SK-N-SH treated with all-trans-retinoic acid at 6 μM for 48 hours (cell line): ENCODE data around the gene XPO6.

Experiments used
- ATAC-seq: fragments of 200-7000 bp; cut with Tn5 transposase; 3 replicates; pipeline ENCODE4 v1.9.1; 2020; ENCODE audit warnings: mild to moderate bottlenecking, moderate library complexity
- ARNTL ChIP-seq: fragments of 450-650 bp; formaldehyde crosslinking; IDR thresholded peaks from 2 replicates; pipeline ENCODE4 v1.5.0; 2020; ENCODE audit warnings: low read depth, mild to moderate bottlenecking, moderate library complexity, borderline replicate concordance
- BACH2 ChIP-seq: fragments of 250-450 bp; sonication (Bioruptor Pico); IDR thresholded peaks from 2 replicates; pipeline ENCODE4 v1.9.0; 2021; ENCODE audit warnings: mild to moderate bottlenecking, borderline replicate concordance
- CSDC2 ChIP-seq: fragments of 250-450 bp; sonication (Bioruptor Pico); IDR thresholded peaks from 2 replicates; pipeline ENCODE4 v1.5.0; 2020; ENCODE audit warnings: mild to moderate bottlenecking, moderate library complexity
- ESRRG ChIP-seq: fragments of 250-450 bp; sonication (Bioruptor Pico); IDR thresholded peaks from 2 replicates; pipeline ENCODE4 v1.6.1; 2021; ENCODE audit warnings: mild to moderate bottlenecking
- GLIS3 ChIP-seq: fragments of 250-450 bp; sonication (Bioruptor Pico); IDR thresholded peaks from 2 replicates; pipeline ENCODE4 v1.5.0; 2020; ENCODE audit warnings: mild to moderate bottlenecking, moderate library complexity
- ISL1 ChIP-seq: fragments of 250-450 bp; sonication (Bioruptor Pico); IDR thresholded peaks from 2 replicates; pipeline ENCODE4 v2.1.2; 2022; ENCODE audit warnings: mild to moderate bottlenecking, moderate library complexity
- OSR1 ChIP-seq: fragments of 250-450 bp; sonication (Bioruptor Pico); IDR thresholded peaks from 2 replicates; pipeline ENCODE4 v1.8.0; 2022; ENCODE audit warnings: moderate library complexity, mild to moderate bottlenecking, inconsistent platforms
- PPARA ChIP-seq: fragments of 250-450 bp; sonication (Bioruptor Pico); IDR thresholded peaks from 2 replicates; pipeline ENCODE4 v1.5.0; 2020; ENCODE audit warnings: mild to moderate bottlenecking, borderline replicate concordance
- RARB ChIP-seq: fragments of 250-450 bp; sonication (Bioruptor Pico); IDR thresholded peaks from 2 replicates; pipeline ENCODE4 v1.8.0; 2021; ENCODE audit warnings: mild to moderate bottlenecking, moderate library complexity
- TCF4 ChIP-seq: fragments of 250-450 bp; sonication (Bioruptor Pico); IDR thresholded peaks from 2 replicates; pipeline ENCODE4 v1.8.0; 2021; ENCODE audit warnings: mild to moderate bottlenecking, moderate library complexity, borderline replicate concordance
- TOX ChIP-seq: fragments of 250-450 bp; sonication (Bioruptor Pico); IDR thresholded peaks from 2 replicates; pipeline ENCODE4 v1.8.0; 2021; ENCODE audit warnings: mild to moderate bottlenecking, moderate library complexity, borderline replicate concordance
- ZC3H10 ChIP-seq: fragments of 250-450 bp; sonication (Bioruptor Pico); IDR thresholded peaks from 2 replicates; pipeline ENCODE4 v1.5.1; 2021; ENCODE audit warnings: mild to moderate bottlenecking, moderate library complexity
- ZFP3 ChIP-seq: fragments of 250-450 bp; sonication (Bioruptor Pico); IDR thresholded peaks from 2 replicates; pipeline ENCODE4 v1.5.0; 2020; ENCODE audit warnings: mild to moderate bottlenecking, moderate library complexity
- ZFP30 ChIP-seq: fragments of 450-650 bp; formaldehyde crosslinking; IDR thresholded peaks from 2 replicates; pipeline ENCODE4 v1.5.0; 2022; ENCODE audit warnings: mild to moderate bottlenecking, moderate library complexity
- ZNF565 ChIP-seq: fragments of 450-650 bp; formaldehyde crosslinking; conservative IDR thresholded peaks from 2 replicates; pipeline ENCODE4 v1.5.0; 2020; ENCODE audit warnings: low read depth, mild to moderate bottlenecking, moderate library complexity
- TF ChIP-seq, protein P1 (sequence below): fragments of 250-450 bp; sonication (Bioruptor Pico); IDR thresholded peaks from 2 replicates; pipeline ENCODE4 v1.5.1; 2021; ENCODE audit warnings: mild to moderate bottlenecking, moderate library complexity
- TF ChIP-seq, protein P2 (sequence below): fragments of 250-450 bp; sonication (Bioruptor Pico); IDR thresholded peaks from 2 replicates; pipeline ENCODE4 v1.8.0; 2021; ENCODE audit warnings: low read depth, mild to moderate bottlenecking, moderate library complexity, borderline replicate concordance
- TF ChIP-seq, protein P3 (sequence below): fragments of 250-450 bp; sonication (Bioruptor Pico); IDR thresholded peaks from 2 replicates; pipeline ENCODE4 v1.5.0; 2020; ENCODE audit warnings: mild to moderate bottlenecking, moderate library complexity
- TF ChIP-seq, protein P4 (sequence below): fragments of 250-450 bp; sonication (Bioruptor Pico); IDR thresholded peaks from 2 replicates; pipeline ENCODE4 v1.8.0; 2020; ENCODE audit warnings: mild to moderate bottlenecking, moderate library complexity, borderline replicate concordance
- TF ChIP-seq, protein P5 (sequence below): fragments of 250-450 bp; sonication (Bioruptor Pico); IDR thresholded peaks from 2 replicates; pipeline ENCODE4 v1.5.1; 2020; ENCODE audit warnings: low read depth, mild to moderate bottlenecking, moderate library complexity

Gene XPO6

DNA sequence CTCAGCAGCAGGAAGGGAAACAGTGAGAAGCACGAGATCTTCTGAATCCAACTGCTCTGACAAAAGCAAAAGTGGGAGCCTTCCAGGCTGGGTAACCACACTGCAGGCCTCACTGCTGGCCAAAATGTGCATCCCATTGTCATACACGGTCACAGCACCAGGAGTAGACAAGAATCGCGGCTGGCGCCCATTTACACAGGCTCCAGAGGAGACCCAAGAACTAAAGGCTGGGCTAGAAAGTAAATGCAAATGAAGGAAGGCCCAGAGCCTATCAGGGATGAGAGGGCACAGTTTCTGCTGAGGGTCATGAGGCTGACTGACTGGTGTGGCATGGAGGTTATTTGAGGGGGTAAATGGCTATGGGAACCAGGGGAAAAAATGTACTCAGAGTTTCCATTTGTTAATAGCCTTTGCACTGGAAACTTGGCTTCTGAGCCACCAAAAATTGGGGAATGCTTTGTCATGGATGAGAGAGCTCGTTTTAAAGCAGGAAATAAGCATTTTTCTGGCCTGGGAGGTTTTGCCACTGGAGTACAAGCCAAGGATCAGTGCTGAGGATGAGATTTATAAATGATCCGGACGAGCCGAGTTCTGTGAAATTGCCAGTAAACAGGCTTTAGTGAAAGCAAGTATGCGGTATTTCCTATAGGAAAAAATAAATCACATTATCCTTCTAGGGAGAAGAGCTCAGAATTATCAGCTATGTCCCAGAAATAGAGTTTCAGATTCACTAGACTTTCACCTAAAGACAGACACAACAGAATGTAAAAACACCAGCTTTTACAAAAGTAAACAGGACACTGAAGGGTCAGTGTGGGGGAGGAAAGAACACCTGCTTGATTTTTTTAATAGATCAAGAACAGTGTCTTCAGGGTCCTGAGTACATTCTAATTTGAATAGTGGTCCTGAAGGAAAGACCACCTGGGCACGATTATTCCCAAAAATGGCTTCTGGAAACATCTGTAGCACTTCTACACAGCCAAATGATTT is 81.4 kb downstream of the XPO6 start:
- TF ChIP-seq, protein P1, sequence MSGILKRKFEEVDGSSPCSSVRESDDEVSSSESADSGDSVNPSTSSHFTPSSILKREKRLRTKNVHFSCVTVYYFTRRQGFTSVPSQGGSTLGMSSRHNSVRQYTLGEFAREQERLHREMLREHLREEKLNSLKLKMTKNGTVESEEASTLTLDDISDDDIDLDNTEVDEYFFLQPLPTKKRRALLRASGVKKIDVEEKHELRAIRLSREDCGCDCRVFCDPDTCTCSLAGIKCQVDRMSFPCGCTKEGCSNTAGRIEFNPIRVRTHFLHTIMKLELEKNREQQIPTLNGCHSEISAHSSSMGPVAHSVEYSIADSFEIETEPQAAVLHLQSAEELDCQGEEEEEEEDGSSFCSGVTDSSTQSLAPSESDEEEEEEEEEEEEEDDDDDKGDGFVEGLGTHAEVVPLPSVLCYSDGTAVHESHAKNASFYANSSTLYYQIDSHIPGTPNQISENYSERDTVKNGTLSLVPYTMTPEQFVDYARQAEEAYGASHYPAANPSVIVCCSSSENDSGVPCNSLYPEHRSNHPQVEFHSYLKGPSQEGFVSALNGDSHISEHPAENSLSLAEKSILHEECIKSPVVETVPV: no peak
- TF ChIP-seq, protein P2, sequence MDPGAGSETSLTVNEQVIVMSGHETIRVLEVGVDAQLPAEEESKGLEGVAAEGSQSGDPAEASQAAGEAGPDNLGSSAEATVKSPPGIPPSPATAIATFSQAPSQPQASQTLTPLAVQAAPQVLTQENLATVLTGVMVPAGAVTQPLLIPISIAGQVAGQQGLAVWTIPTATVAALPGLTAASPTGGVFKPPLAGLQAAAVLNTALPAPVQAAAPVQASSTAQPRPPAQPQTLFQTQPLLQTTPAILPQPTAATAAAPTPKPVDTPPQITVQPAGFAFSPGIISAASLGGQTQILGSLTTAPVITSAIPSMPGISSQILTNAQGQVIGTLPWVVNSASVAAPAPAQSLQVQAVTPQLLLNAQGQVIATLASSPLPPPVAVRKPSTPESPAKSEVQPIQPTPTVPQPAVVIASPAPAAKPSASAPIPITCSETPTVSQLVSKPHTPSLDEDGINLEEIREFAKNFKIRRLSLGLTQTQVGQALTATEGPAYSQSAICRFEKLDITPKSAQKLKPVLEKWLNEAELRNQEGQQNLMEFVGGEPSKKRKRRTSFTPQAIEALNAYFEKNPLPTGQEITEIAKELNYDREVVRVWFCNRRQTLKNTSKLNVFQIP (CRISPR knock-in tag): no peak
- TF ChIP-seq, protein P3, sequence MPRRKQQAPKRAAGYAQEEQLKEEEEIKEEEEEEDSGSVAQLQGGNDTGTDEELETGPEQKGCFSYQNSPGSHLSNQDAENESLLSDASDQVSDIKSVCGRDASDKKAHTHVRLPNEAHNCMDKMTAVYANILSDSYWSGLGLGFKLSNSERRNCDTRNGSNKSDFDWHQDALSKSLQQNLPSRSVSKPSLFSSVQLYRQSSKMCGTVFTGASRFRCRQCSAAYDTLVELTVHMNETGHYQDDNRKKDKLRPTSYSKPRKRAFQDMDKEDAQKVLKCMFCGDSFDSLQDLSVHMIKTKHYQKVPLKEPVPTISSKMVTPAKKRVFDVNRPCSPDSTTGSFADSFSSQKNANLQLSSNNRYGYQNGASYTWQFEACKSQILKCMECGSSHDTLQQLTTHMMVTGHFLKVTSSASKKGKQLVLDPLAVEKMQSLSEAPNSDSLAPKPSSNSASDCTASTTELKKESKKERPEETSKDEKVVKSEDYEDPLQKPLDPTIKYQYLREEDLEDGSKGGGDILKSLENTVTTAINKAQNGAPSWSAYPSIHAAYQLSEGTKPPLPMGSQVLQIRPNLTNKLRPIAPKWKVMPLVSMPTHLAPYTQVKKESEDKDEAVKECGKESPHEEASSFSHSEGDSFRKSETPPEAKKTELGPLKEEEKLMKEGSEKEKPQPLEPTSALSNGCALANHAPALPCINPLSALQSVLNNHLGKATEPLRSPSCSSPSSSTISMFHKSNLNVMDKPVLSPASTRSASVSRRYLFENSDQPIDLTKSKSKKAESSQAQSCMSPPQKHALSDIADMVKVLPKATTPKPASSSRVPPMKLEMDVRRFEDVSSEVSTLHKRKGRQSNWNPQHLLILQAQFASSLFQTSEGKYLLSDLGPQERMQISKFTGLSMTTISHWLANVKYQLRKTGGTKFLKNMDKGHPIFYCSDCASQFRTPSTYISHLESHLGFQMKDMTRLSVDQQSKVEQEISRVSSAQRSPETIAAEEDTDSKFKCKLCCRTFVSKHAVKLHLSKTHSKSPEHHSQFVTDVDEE: no peak
- no peak for TF ChIP-seq PPARA
- TF ChIP-seq TCF4 (CRISPR knock-in tag): no peak
- no peak for TF ChIP-seq CSDC2
- TF ChIP-seq ZFP30 (CRISPR knock-in tag): no peak
- no peak for TF ChIP-seq GLIS3
- no peak for TF ChIP-seq ZC3H10
- TF ChIP-seq ZNF565: no peak
- TF ChIP-seq, protein P4, sequence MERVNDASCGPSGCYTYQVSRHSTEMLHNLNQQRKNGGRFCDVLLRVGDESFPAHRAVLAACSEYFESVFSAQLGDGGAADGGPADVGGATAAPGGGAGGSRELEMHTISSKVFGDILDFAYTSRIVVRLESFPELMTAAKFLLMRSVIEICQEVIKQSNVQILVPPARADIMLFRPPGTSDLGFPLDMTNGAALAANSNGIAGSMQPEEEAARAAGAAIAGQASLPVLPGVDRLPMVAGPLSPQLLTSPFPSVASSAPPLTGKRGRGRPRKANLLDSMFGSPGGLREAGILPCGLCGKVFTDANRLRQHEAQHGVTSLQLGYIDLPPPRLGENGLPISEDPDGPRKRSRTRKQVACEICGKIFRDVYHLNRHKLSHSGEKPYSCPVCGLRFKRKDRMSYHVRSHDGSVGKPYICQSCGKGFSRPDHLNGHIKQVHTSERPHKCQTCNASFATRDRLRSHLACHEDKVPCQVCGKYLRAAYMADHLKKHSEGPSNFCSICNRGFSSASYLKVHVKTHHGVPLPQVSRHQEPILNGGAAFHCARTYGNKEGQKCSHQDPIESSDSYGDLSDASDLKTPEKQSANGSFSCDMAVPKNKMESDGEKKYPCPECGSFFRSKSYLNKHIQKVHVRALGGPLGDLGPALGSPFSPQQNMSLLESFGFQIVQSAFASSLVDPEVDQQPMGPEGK: no peak
- TF ChIP-seq ZFP3 (CRISPR knock-in tag): no peak
- no peak for TF ChIP-seq ESRRG (CRISPR knock-in tag)
- no peak for TF ChIP-seq ARNTL
- no peak for TF ChIP-seq OSR1
- no peak for TF ChIP-seq BACH2 (CRISPR knock-in tag)
- no peak for TF ChIP-seq TOX (CRISPR knock-in tag)
- ATAC-seq: no peak

DNA sequence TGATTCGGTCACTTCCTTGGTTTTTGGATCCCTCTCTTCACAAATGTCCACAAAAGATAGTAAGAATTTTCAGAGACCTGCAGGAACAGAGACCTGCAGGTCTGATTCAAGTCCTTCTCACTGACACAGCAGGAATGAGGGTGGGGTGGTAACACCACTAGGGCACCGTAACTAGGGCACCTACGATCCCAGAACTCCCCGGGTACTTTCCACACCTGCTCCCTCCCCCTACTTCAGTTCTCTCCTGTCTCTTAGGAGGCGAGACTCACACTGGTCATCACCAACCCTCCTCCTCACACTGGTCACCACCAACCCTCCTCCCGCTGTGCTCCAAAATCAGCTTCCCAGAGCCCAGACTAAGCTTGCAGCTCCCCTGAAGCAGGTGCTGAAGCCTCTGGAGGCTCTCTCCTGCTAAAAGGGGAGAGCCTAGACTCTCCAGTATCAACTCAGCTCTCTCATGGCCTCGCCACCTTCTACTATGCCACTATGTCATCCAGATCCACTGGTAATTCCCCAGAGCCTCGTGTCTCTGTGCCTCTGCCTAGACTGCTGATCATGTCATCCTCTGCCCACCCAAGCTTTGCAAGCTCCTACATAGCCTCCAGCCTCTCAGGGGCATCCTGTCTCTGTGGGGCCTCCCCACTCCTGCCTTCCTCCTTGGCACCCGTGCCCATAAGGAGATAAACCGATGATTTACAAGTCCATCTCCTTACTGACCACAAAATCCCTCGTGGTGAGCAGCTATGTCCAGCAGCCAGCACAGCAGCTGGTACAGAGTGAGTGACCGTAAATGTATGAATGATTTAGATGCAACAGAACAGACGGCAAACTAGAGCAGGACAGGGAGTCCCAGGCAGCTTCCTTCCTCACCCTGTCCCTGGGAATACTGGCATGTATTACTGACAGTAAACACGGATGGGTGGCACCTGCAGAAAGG is 84.8 kb downstream of the XPO6 start:
- no peak for ATAC-seq
- TF ChIP-seq, protein P3: no peak
- no peak for TF ChIP-seq OSR1
- TF ChIP-seq PPARA: no peak
- no peak for TF ChIP-seq RARB (CRISPR knock-in tag)
- TF ChIP-seq, protein P2 (CRISPR knock-in tag): no peak
- no peak for TF ChIP-seq ISL1 (CRISPR knock-in tag)
- TF ChIP-seq CSDC2: no peak
- no peak for TF ChIP-seq ZFP3 (CRISPR knock-in tag)
- TF ChIP-seq TCF4 (CRISPR knock-in tag): no peak
- TF ChIP-seq, protein P5, sequence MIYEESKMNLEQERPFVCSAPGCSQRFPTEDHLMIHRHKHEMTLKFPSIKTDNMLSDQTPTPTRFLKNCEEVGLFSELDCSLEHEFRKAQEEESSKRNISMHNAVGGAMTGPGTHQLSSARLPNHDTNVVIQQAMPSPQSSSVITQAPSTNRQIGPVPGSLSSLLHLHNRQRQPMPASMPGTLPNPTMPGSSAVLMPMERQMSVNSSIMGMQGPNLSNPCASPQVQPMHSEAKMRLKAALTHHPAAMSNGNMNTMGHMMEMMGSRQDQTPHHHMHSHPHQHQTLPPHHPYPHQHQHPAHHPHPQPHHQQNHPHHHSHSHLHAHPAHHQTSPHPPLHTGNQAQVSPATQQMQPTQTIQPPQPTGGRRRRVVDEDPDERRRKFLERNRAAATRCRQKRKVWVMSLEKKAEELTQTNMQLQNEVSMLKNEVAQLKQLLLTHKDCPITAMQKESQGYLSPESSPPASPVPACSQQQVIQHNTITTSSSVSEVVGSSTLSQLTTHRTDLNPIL (CRISPR knock-in tag): no peak
- TF ChIP-seq, protein P1: no peak
- TF ChIP-seq BACH2 (CRISPR knock-in tag): no peak
- no peak for TF ChIP-seq ZNF565
- no peak for TF ChIP-seq TOX (CRISPR knock-in tag)
- TF ChIP-seq GLIS3: no peak
